HFFc6 (cell line): ENCODE measurements around the gene PHF24. TPM values are rescaled to one million over a fixed set of nuclear protein-coding genes. Genes with fewer than 3 reads are reported as not detected.

Experiments used
- DNase-seq: peaks from one replicate; pipeline ENCODE4 v3.0.0-alpha.2; 2018
- H3K27ac Mint-ChIP-seq: 2 replicates; pipeline ENCODE4 v1.8.0; 2020; ENCODE audit warnings: mild to moderate bottlenecking, mixed read lengths
- H3K27me3 Mint-ChIP-seq: 2 replicates; pipeline ENCODE4 v1.8.0; 2021; ENCODE audit warnings: mild to moderate bottlenecking, moderate library complexity, mixed read lengths; ENCODE audit not compliant: insufficient read depth
- H3K36me3 Mint-ChIP-seq: 2 replicates; pipeline ENCODE4 v1.8.0; 2021; ENCODE audit warnings: low read depth, mixed read lengths
- H3K4me1 Mint-ChIP-seq: 2 replicates; pipeline ENCODE4 v1.8.0; 2020; ENCODE audit warnings: low read depth, mixed read lengths
- H3K4me3 Mint-ChIP-seq: 2 replicates; pipeline ENCODE4 v1.8.0; 2020; ENCODE audit warnings: mild to moderate bottlenecking, moderate library complexity, mixed read lengths
- H3K9me3 Mint-ChIP-seq: 2 replicates; pipeline ENCODE4 v1.8.0; 2020; ENCODE audit warnings: mild to moderate bottlenecking, mixed read lengths
- CTCF ChIP-seq: fragments of 200-600 bp; sonication (generic); IDR thresholded peaks from 2 replicates; pipeline ENCODE4 v1.5.0; 2021; ENCODE audit warnings: antibody characterized with exemption, mild to moderate bottlenecking
- total RNA-seq, 6 experiments: library from RNA; stranded (reverse); fragmentation: NEBNext Ultra II Directional; extraction: Animal tissue kit (Norgen Biotek cat#: 25700); gene quantifications; 2 replicates in 1 of 6; 3 replicates in 5 of 6; pipeline ENCODE4 v1.2.3, GENCODE V29; 2021

Gene PHF24
- total RNA-seq, 6 experiments from 2014 or later = not detected

GRCh38 chr9:34985311-34985899 lies 27.3 kb downstream of the PHF24 start:
- Mint-ChIP-seq H3K9me3 (no peaks in the 10 kb centered on the region), H3K4me1 (peaks cover 28% of the 10 kb centered on the region), H3K27me3 (peaks cover 18% of the 10 kb centered on the region), H3K36me3 (no peaks in the 10 kb centered on the region), H3K4me3 (no peak overlapping the region), H3K27ac (no peak overlapping the region)
- DNase-seq = peak; percentile 25
- TF ChIP-seq CTCF = peak; percentile 96

GRCh38 chr9:34986540-34987047 lies 28.5 kb downstream of the PHF24 start:
- Mint-ChIP-seq H3K36me3 (peaks cover 6% of the 10 kb centered on the region; the same call in 1 of the 2 replicates), H3K4me1 (peaks cover 40% of the 10 kb centered on the region), H3K27me3 (peaks cover 16% of the 10 kb centered on the region), H3K9me3 (no peaks in the 10 kb centered on the region), H3K27ac (peak overlapping the region; percentile 50; the same call in 1 of the 2 replicates), H3K4me3 (no peak overlapping the region)
- TF ChIP-seq CTCF = no peak
- no peak for DNase-seq

DNA sequence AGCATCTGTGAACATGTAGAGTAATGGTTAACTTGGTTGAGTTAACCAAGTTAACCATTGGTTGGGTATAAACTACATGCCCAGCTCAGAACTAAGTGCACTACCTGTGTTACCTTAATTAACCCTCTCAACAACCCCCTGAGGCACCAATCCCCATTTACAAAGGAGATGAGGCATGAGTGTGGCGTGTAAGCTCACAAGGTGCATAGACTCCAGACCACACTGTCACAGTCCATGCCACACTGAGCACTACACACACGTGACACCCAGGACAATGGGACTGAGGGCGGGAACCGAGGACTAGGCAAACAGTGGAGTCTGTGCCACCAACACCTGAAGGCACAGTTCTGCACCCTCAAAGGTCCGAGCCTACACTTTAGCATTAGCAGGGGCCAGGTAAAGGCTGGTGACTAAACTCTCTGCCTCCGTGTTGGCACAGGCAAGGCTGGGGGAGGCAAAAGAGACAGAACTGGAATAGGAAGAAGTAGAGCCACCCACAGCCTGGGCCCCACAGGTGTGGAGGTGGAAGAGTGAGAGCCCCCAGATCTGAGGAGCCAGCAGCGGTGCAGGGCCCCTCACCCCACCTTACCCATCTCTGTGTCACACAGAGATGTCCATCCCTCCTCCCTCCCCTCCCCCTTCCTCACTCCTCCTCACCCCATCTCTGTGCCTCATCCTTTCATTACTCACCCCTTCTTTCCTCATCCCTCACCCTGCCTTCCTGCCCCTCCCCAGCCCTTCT lies 29.2 kb downstream of the PHF24 start:
- no peak overlapping the region for H3K4me3 Mint-ChIP-seq
- peaks cover 47% of the 10 kb centered on the region for H3K4me1 Mint-ChIP-seq
- peaks cover 6% of the 10 kb centered on the region; the same call in 1 of the 2 replicates for H3K36me3 Mint-ChIP-seq
- H3K27me3 Mint-ChIP-seq = peaks cover 12% of the 10 kb centered on the region
- no peaks in the 10 kb centered on the region for H3K9me3 Mint-ChIP-seq
- H3K27ac Mint-ChIP-seq = no peak overlapping the region; the same call in none of the 2 replicates
- no peak for DNase-seq
- no peak for TF ChIP-seq CTCF

GRCh38 chr9:34988218-34989002 lies 30.3 kb downstream of the PHF24 start:
- no peak for DNase-seq
- H3K36me3 Mint-ChIP-seq = peaks cover 14% of the 10 kb centered on the region
- H3K4me1 Mint-ChIP-seq = peaks cover 58% of the 10 kb centered on the region
- no peak; the same call in 1 of the 2 replicates for TF ChIP-seq CTCF
- peaks cover 12% of the 10 kb centered on the region for H3K27me3 Mint-ChIP-seq
- peak overlapping the region; percentile 86 for H3K4me3 Mint-ChIP-seq
- no peaks in the 10 kb centered on the region for H3K9me3 Mint-ChIP-seq
- H3K27ac Mint-ChIP-seq = peak overlapping the region; percentile 89
